ENCODE data around the gene EML2. TPM values are rescaled to one million over a fixed set of nuclear protein-coding genes. Genes with fewer than 3 reads are reported as not detected.
"Not testable (repeated sequence)": the region's sequence is repeated elsewhere in the genome, so short reads cannot be mapped to it uniquely, and the experiment has no call there.

Gene EML2
- polyA plus RNA-seq, 1 donor from 2014 or later: 18.9 TPM

DNA sequence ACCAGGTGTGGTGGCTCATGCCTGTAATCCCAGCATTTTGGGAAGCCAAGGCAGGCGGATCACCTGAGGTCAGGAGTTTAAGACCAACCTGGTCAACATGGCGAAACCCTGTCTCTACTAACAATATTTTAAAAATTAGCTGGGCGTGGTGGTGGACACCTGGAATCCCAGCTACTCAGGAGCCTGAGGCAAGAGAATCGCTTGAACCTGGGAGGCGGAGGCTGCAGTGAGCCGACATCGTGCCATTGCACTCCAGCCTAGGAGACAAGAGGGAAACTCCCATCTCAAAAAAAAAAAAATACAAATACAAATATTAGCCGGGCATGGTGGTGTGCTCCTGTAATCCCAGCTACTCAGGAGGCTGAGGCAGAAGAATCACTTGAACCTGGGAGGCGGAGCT is 24.1 kb downstream of the EML2 start:
- H3K36me3 ChIP-seq (ENCODE audit: insufficient read depth, low read length); H4K20me1 ChIP-seq (ENCODE audit: insufficient read depth); H3K27ac ChIP-seq (ENCODE audit: low read length); H3K4me2 ChIP-seq (ENCODE audit: low read length); H2AFZ ChIP-seq (ENCODE audit: low read depth, low read length); H3K27me3 ChIP-seq (ENCODE audit: insufficient read depth, low read depth, low read length); H3F3A ChIP-seq (ENCODE audit: insufficient read depth, low read length, poor library complexity, severe bottlenecking); H3K79me2 ChIP-seq (replicated peaks; ENCODE audit: insufficient read depth, low read length); H3K9ac ChIP-seq (ENCODE audit: low read length); H3K9me2 ChIP-seq (ENCODE audit: insufficient read depth, low read length); H3K9me3 ChIP-seq (ENCODE audit: low read length); H3K4me3 ChIP-seq (ENCODE audit: low read length): not testable (repeated sequence)

DNA sequence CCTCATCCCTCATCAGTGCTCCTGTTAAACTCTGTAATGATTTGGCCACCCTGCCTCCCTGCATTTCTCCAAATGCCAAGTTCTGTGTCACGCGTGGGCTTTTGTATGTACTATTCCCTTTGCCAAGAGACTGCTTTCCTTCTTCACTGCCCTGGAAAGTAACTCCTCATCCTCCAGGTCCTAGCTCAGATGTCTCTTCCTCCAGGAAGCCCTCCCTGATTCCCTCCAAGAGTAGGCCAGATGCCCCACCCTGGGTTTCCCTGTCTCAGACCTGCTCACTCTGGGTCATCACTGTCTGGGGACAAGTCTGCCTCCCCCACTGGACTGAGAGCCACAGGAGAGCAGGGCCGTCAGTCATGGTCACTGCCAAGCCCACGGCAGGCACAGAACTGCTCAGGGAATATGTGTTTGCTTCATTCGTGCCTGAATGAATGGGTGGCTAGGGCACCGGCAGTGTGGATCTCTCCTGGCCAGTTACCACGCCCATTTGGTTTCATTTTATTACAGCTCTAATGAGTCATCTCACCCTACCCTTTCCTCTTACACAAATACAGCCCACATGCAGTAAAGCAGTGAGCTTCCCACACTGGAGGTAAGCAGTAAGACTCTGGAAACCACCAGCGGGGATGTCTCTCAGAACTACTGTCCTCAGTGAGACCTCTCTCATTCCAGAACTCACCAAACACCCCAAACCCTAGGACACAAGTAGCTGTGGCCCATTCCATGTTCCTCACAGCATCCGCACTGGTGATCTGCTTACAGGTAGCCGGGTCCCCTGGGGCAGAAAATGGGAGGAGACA is 25.1 kb downstream of the EML2 start:
- H3K27ac ChIP-seq (ENCODE audit: low read length): no peak overlapping the region
- H3K9me3 ChIP-seq (ENCODE audit: low read length): no peaks in the 10 kb centered on the region
- no peaks in the 10 kb centered on the region for H3F3A ChIP-seq (ENCODE audit: insufficient read depth, low read length, poor library complexity, severe bottlenecking)
- no peaks in the 10 kb centered on the region for H3K36me3 ChIP-seq (ENCODE audit: insufficient read depth, low read length)
- no peak overlapping the region for H3K4me2 ChIP-seq (ENCODE audit: low read length)
- no peaks in the 10 kb centered on the region for H3K9me2 ChIP-seq (ENCODE audit: insufficient read depth, low read length)
- H3K79me2 ChIP-seq (replicated peaks; ENCODE audit: insufficient read depth, low read length): no peaks in the 10 kb centered on the region
- no peak overlapping the region for H3K4me3 ChIP-seq (ENCODE audit: low read length)
- no peak overlapping the region for H3K9ac ChIP-seq (ENCODE audit: low read length)
- no peaks in the 10 kb centered on the region for H4K20me1 ChIP-seq (ENCODE audit: insufficient read depth)
- TF ChIP-seq, protein P1, sequence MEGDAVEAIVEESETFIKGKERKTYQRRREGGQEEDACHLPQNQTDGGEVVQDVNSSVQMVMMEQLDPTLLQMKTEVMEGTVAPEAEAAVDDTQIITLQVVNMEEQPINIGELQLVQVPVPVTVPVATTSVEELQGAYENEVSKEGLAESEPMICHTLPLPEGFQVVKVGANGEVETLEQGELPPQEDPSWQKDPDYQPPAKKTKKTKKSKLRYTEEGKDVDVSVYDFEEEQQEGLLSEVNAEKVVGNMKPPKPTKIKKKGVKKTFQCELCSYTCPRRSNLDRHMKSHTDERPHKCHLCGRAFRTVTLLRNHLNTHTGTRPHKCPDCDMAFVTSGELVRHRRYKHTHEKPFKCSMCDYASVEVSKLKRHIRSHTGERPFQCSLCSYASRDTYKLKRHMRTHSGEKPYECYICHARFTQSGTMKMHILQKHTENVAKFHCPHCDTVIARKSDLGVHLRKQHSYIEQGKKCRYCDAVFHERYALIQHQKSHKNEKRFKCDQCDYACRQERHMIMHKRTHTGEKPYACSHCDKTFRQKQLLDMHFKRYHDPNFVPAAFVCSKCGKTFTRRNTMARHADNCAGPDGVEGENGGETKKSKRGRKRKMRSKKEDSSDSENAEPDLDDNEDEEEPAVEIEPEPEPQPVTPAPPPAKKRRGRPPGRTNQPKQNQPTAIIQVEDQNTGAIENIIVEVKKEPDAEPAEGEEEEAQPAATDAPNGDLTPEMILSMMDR (IDR thresholded peaks at IDR 0.05; ENCODE audit: poor library complexity, severe bottlenecking): no peak
- no peak for TF ChIP-seq POLR2AphosphoS5 (IDR thresholded peaks at IDR 0.05)
- no peak for TF ChIP-seq EP300 (conservative IDR thresholded peaks at IDR 0.05; ENCODE audit: poor library complexity, severe bottlenecking)
- TF ChIP-seq MXI1 (conservative IDR thresholded peaks at IDR 0.05; ENCODE audit: poor library complexity, severe bottlenecking): no peak
- TF ChIP-seq RAD21 (conservative IDR thresholded peaks at IDR 0.05): no peak
- no peak for TF ChIP-seq TAF1 (IDR thresholded peaks at IDR 0.05; ENCODE audit: low read depth)
- no peak for TF ChIP-seq SMC3 (conservative IDR thresholded peaks at IDR 0.05; ENCODE audit: poor library complexity)
- TF ChIP-seq EZH2 (IDR thresholded peaks at IDR 0.05; ENCODE audit: borderline replicate concordance, insufficient read depth, low read length, poor library complexity, severe bottlenecking): no peak
- no peak for TF ChIP-seq REST (IDR thresholded peaks at IDR 0.05; ENCODE audit: borderline replicate concordance)
- no peak overlapping the region for H2AFZ ChIP-seq (ENCODE audit: low read depth, low read length)
- no peaks in the 10 kb centered on the region for H3K27me3 ChIP-seq (ENCODE audit: insufficient read depth, low read depth, low read length)

All from neural cell (in vitro differentiated cells).